ENCODE measurements around the gene ESRRB. TPM values are rescaled to one million over a fixed set of nuclear protein-coding genes. Genes with fewer than 3 reads are reported as not detected.

Gene ESRRB
- total RNA-seq, 1 donor from 2014 or later, result 0.74 TPM

DNA sequence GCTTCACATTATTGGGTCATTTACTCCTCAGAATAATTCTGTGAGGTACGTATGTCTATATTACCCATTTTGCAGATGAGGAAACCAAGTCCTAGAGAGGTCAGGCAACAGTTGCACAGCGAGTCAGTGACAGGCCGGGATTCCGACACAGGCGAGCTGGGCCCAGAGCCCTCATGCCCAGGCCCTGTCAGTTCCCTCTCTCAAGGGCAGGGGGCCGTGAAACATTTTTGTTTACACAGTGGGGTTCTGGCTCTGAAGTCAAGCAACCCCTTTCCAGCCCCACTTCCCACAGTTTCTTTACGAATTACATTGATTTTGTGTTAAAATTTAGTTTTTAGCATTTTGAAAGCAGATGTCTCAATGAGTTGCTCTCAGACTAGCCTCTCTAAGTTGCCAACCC lies 46.7 kb downstream of the ESRRB start:
- Histone ChIP-seq H3K27ac (no peak overlapping the region), H3K4me1 (no peaks in the 10 kb centered on the region), H3K36me3 (no peaks in the 10 kb centered on the region), H3K9me3 (no peaks in the 10 kb centered on the region), H3K4me3 (no peak overlapping the region), H3K27me3 (no peaks in the 10 kb centered on the region)
- intact Hi-C loops (cut with DNase I), result no loop called here
- DNase-seq (ENCODE audit: extremely low spot score in 2 of 2), result no peak
- TF ChIP-seq POLR2A (IDR thresholded peaks at IDR 0.05), result no peak
- TF ChIP-seq, protein P1, sequence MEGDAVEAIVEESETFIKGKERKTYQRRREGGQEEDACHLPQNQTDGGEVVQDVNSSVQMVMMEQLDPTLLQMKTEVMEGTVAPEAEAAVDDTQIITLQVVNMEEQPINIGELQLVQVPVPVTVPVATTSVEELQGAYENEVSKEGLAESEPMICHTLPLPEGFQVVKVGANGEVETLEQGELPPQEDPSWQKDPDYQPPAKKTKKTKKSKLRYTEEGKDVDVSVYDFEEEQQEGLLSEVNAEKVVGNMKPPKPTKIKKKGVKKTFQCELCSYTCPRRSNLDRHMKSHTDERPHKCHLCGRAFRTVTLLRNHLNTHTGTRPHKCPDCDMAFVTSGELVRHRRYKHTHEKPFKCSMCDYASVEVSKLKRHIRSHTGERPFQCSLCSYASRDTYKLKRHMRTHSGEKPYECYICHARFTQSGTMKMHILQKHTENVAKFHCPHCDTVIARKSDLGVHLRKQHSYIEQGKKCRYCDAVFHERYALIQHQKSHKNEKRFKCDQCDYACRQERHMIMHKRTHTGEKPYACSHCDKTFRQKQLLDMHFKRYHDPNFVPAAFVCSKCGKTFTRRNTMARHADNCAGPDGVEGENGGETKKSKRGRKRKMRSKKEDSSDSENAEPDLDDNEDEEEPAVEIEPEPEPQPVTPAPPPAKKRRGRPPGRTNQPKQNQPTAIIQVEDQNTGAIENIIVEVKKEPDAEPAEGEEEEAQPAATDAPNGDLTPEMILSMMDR (IDR thresholded peaks at IDR 0.05), result no peak
- no peak for TF ChIP-seq POLR2AphosphoS5 (IDR thresholded peaks at IDR 0.05; ENCODE audit: insufficient read depth in 1 of 2, low read depth in 1 of 2)

GRCh38 chr14:76423534-76423933 lies 47.6 kb downstream of the ESRRB start:
- Histone ChIP-seq H3K27ac (no peak overlapping the region), H3K9me3 (no peaks in the 10 kb centered on the region), H3K4me1 (no peaks in the 10 kb centered on the region), H3K36me3 (no peaks in the 10 kb centered on the region), H3K4me3 (no peak overlapping the region), H3K27me3 (no peaks in the 10 kb centered on the region)
- no peak for DNase-seq (ENCODE audit: extremely low spot score in 2 of 2)
- intact Hi-C loops (cut with DNase I), result no loop called here
- TF ChIP-seq POLR2AphosphoS5 (IDR thresholded peaks at IDR 0.05; ENCODE audit: insufficient read depth in 1 of 2, low read depth in 1 of 2), result no peak
- TF ChIP-seq, protein P1 (IDR thresholded peaks at IDR 0.05), result no peak
- TF ChIP-seq POLR2A (IDR thresholded peaks at IDR 0.05), result no peak

DNA sequence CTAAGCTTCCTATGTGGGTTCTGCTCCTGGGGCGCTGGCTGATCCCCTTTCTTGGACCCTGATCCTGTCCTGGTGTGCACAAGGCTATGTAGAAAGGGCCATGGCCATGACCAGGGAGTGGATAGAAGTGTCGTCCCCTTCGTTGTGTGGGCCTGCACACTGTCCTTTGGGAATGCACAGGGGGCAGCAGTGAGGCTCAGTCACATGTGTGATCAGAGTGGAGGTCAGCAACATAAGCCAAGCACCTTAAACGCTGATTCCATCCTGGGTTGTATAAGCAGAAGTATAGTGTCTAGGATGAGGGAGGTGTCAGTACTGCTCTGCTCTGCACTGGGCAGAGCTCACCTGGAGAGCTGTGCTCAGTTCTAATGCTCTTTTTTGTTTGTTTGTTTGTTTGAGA lies 48.4 kb downstream of the ESRRB start:
- intact Hi-C loops (cut with DNase I), result no loop called here
- no peak overlapping the region for H3K27ac ChIP-seq
- H3K27me3 ChIP-seq, result no peaks in the 10 kb centered on the region
- no peak overlapping the region for H3K4me3 ChIP-seq
- no peaks in the 10 kb centered on the region for H3K4me1 ChIP-seq
- no peaks in the 10 kb centered on the region for H3K9me3 ChIP-seq
- TF ChIP-seq, protein P1 (IDR thresholded peaks at IDR 0.05), result no peak
- TF ChIP-seq POLR2AphosphoS5 (IDR thresholded peaks at IDR 0.05; ENCODE audit: insufficient read depth in 1 of 2, low read depth in 1 of 2) (no peak), POLR2A (IDR thresholded peaks at IDR 0.05) (no peak)
- H3K36me3 ChIP-seq, result no peaks in the 10 kb centered on the region
- no peak for DNase-seq (ENCODE audit: extremely low spot score in 2 of 2)

- H3K4me1 ChIP-seq, result no peaks in the 10 kb centered on the region
- intact Hi-C loops (cut with DNase I), result no loop called here
- H3K27ac ChIP-seq, result no peak overlapping the region
- H3K36me3 ChIP-seq, result no peaks in the 10 kb centered on the region
- no peak for DNase-seq (ENCODE audit: extremely low spot score in 2 of 2)
- H3K9me3 ChIP-seq, result no peaks in the 10 kb centered on the region
- H3K27me3 ChIP-seq, result no peaks in the 10 kb centered on the region
- no peak for TF ChIP-seq POLR2A (IDR thresholded peaks at IDR 0.05)
- no peak for TF ChIP-seq POLR2AphosphoS5 (IDR thresholded peaks at IDR 0.05; ENCODE audit: insufficient read depth in 1 of 2, low read depth in 1 of 2)
- TF ChIP-seq, protein P1 (IDR thresholded peaks at IDR 0.05), result no peak
- no peak overlapping the region for H3K4me3 ChIP-seq
These were observed 50.3 kb downstream of the ESRRB start for GRCh38 chr14:76426161-76426696.

DNA sequence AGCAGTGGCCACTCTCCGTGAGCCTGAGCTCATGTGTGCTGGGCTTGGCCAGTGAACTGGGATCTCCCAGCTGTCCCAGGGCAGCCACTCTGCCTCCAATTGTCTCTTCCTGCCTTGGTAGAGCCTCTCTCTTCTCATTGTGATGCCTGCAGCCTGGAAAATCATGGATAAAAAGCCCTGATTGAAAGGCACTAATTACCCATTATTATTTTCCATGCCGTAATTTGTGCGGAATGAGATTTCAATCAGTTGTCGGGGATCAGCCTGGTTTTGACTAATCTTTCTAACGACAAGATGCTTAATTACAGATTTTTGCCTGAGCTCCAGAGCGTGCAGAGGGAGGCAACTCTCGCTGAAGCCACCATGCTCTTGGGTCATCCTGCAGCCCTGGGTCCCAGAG lies 52.7 kb downstream of the ESRRB start:
- intact Hi-C loops (cut with DNase I), result no loop called here
- H3K27ac ChIP-seq, result no peak overlapping the region
- no peaks in the 10 kb centered on the region for H3K9me3 ChIP-seq
- H3K4me3 ChIP-seq, result no peak overlapping the region
- DNase-seq (ENCODE audit: extremely low spot score in 2 of 2), result no peak
- H3K27me3 ChIP-seq, result no peaks in the 10 kb centered on the region
- no peaks in the 10 kb centered on the region for H3K36me3 ChIP-seq
- TF ChIP-seq POLR2A (IDR thresholded peaks at IDR 0.05), result no peak
- H3K4me1 ChIP-seq, result no peaks in the 10 kb centered on the region

Measured in vagina (tissue), 2 donors.